ENCODE results near the gene FRMD4A. TPM values are rescaled to one million over a fixed set of nuclear protein-coding genes. Genes with fewer than 3 reads are reported as not detected.

Gene FRMD4A
- total and polyA plus RNA-seq, 2 of the 4 experiments (the other 2 are of a cell fraction) = 30.3 to 68.8 TPM

DNA sequence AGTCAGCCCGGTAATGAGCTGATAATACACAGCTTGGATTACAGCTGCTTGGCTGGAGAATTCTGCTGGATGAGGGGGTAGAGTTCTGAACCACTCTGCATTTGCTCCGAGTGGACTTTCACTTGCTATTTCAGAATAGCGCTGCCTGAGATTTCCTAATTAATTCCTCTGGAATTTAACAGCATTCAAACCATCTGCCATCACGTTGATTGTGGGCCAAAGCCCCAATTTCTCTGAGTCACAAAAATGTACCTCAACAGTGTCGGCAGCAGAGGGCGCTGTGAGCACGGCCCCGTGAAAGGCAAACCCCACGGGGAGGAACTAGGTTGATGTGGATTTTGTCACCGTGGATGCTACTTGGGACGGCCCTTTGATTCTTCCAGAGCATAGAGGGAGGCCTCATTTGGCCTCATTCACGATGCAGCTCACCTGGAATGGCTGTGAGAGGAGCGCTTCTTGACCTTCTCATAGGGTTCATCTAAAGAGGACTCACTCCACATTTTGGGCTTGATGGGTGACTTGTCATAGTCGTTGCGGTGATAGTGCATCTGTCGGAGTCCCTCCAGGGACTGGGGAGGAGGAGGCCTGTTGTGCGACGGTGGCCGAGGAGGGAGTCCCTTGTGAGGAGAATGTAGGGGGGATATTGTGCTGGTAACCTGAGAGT is 670.7 kb downstream of the FRMD4A start (continued):
- TF ChIP-seq, protein P1, sequence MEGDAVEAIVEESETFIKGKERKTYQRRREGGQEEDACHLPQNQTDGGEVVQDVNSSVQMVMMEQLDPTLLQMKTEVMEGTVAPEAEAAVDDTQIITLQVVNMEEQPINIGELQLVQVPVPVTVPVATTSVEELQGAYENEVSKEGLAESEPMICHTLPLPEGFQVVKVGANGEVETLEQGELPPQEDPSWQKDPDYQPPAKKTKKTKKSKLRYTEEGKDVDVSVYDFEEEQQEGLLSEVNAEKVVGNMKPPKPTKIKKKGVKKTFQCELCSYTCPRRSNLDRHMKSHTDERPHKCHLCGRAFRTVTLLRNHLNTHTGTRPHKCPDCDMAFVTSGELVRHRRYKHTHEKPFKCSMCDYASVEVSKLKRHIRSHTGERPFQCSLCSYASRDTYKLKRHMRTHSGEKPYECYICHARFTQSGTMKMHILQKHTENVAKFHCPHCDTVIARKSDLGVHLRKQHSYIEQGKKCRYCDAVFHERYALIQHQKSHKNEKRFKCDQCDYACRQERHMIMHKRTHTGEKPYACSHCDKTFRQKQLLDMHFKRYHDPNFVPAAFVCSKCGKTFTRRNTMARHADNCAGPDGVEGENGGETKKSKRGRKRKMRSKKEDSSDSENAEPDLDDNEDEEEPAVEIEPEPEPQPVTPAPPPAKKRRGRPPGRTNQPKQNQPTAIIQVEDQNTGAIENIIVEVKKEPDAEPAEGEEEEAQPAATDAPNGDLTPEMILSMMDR (conservative IDR thresholded peaks at IDR 0.05; ENCODE audit: low read depth, low read length) = peak; percentile 82

Data from IMR-90 (cell line).